ENCODE data around the gene MEIOB.
A peak's percentile ranks its signal among the peaks of the same experiment; 100 is the strongest.

Gene MEIOB

GRCh38 chr16:1826691-1827573 is 45.0 kb downstream of the MEIOB start, which contains the start of the genes FAHD1 and HAGH (continued):
- 0 out of 2 replicates have a peak, but pooled peaks have one; percentile 69 for TF ChIP-seq PRDM2 (tag by site-specific recombination; IDR thresholded peaks at IDR 0.05; ENCODE audit: borderline replicate concordance)
- TF ChIP-seq MYNN (tag by site-specific recombination; IDR thresholded peaks at IDR 0.05; ENCODE audit: borderline replicate concordance), result peak; percentile 45; the same call in 1 of the 2 replicates
- peak; percentile 96 for TF ChIP-seq ZBTB17 (tag by site-specific recombination; IDR thresholded peaks at IDR 0.05)
- peak; percentile 92 for TF ChIP-seq KLF8 (tag by site-specific recombination; IDR thresholded peaks at IDR 0.05)
- 0 out of 2 replicates have a peak, but pooled peaks have one; percentile 27 for TF ChIP-seq ZNF670 (tag by site-specific recombination; IDR thresholded peaks at IDR 0.05; ENCODE audit: low read depth)
- no peak for TF ChIP-seq ZNF747 (tag by site-specific recombination; IDR thresholded peaks at IDR 0.05)
- TF ChIP-seq CTCF (tag by site-specific recombination; IDR thresholded peaks at IDR 0.05), result no peak; the same call in 1 of the 2 replicates
- peak; percentile 37 for TF ChIP-seq ZNF341 (tag by site-specific recombination; IDR thresholded peaks at IDR 0.05; ENCODE audit: low read depth)
- no peak for TF ChIP-seq ZNF148 (tag by site-specific recombination; IDR thresholded peaks at IDR 0.05; ENCODE audit: borderline replicate concordance)
- TF ChIP-seq ZNF280C (tag by site-specific recombination; IDR thresholded peaks at IDR 0.05), result no peak
- no peak for TF ChIP-seq SETDB1 (IDR thresholded peaks at IDR 0.05; ENCODE audit: insufficient read length, low read length)
- no peak for TF ChIP-seq ZNF132 (tag by site-specific recombination; IDR thresholded peaks at IDR 0.05; ENCODE audit: borderline replicate concordance)
- peak; percentile 49 for TF ChIP-seq OSR2 (tag by site-specific recombination; IDR thresholded peaks at IDR 0.05)
- TF ChIP-seq ZNF221 (tag by site-specific recombination; IDR thresholded peaks at IDR 0.05; ENCODE audit: borderline replicate concordance), result peak; percentile 7; the same call in 1 of the 2 replicates
- TF ChIP-seq ZNF521 (tag by site-specific recombination; IDR thresholded peaks at IDR 0.05), result no peak
- TF ChIP-seq TRIM28 (IDR thresholded peaks at IDR 0.05; ENCODE audit: borderline replicate concordance, low read length), result no peak
- no peak for TF ChIP-seq ZNF202 (tag by site-specific recombination; IDR thresholded peaks at IDR 0.05; ENCODE audit: borderline replicate concordance)
- peak; percentile 96 for TF ChIP-seq INSM2 (tag by site-specific recombination; IDR thresholded peaks at IDR 0.05)
- TF ChIP-seq ZNF223 (tag by site-specific recombination; IDR thresholded peaks at IDR 0.05), result no peak
- TF ChIP-seq HOXD13 (CRISPR knock-in tag; IDR thresholded peaks at IDR 0.05; ENCODE audit: borderline replicate concordance), result peak; percentile 71; the same call in 1 of the 2 replicates
- TF ChIP-seq ZNF266 (tag by site-specific recombination; IDR thresholded peaks at IDR 0.05; ENCODE audit: low read depth), result no peak
- TF ChIP-seq ZNF449 (tag by site-specific recombination; IDR thresholded peaks at IDR 0.05), result no peak
